Neural progenitor cell (in vitro differentiated cells): ENCODE data around the gene MEF2D.

Experiments used
- CTCF ChIP-seq: fragments of 200-600 bp; sonication (generic); IDR thresholded peaks from 2 replicates; pipeline ENCODE4 v1.5.1; 2017; ENCODE audit warnings: antibody characterized with exemption, mild to moderate bottlenecking
- EZH2 ChIP-seq: fragments of 200-600 bp; sonication (generic); IDR thresholded peaks from 2 replicates; pipeline ENCODE4 v1.6.1; 2017; ENCODE audit warnings: antibody characterized with exemption, mild to moderate bottlenecking, moderate library complexity

GRCh38 chr1:156508955-156509234 lies 8.3 kb upstream of the MEF2D start:
- TF ChIP-seq CTCF (no peak), EZH2 (no peak)
